Endothelial cell of umbilical vein (primary cell): ENCODE measurements around the gene OR4C16. TPM values are rescaled to one million over a fixed set of nuclear protein-coding genes. Genes with fewer than 3 reads are reported as not detected.

Experiments
- BruUV-seq: library from RNA; stranded (reverse); fragments of 400-500 nt; replicated peaks from 2 replicates; lab custom pipeline; 2021; lab: Mats Ljungman, UMichigan
- CTCF ChIA-PET: fragments of 300-600, 350-600 bp; sonication (Branson Sonifier 250); formaldehyde crosslinking; loops from one replicate; lab custom pipeline; 2021; ENCODE audit warnings: antibody characterized with exemption, inconsistent platforms; lab: Charles Lee
- POLR2A ChIA-PET: fragments of 300-600, 350-600 bp; sonication (Branson Sonifier 250); formaldehyde crosslinking; loops from one replicate; lab custom pipeline; 2021; ENCODE audit warnings: antibody characterized with exemption, inconsistent platforms; lab: Charles Lee
- DNase-seq: peaks from one replicate; pipeline ENCODE4 v3.0.0-alpha.2; 2011; ENCODE audit warnings: low read depth, low spot score
- FAIRE-seq: peaks from 2 replicates; lab custom pipeline; 2011; peaks lifted over from hg19 to GRCh38; lab: Jason Lieb, UNC
- H2AFZ ChIP-seq: 2 replicates; pipeline ENCODE4 v1.6.0; 2012; ENCODE audit warnings: low read depth, low read length, control low read depth, inconsistent platforms
- H3K27ac ChIP-seq: 2 replicates; pipeline ENCODE4 v1.5.1; 2011; ENCODE audit warnings: low read depth, mild to moderate bottlenecking, control low read depth, low read length, moderate library complexity; ENCODE audit not compliant: insufficient read depth
- H3K27me3 ChIP-seq, 2 experiments: 2 replicates each; pipeline versions ENCODE4 v1.6.0 to v1.6.1; 2011; ENCODE audit warnings: low read length in 2 of 2, mixed read lengths in 1 of 2; ENCODE audit not compliant: control insufficient read depth in 2 of 2, insufficient read depth in 2 of 2
- H3K36me3 ChIP-seq, 2 experiments: 2 replicates in 1 of 2; 3 replicates in 1 of 2; pipeline ENCODE4 v1.5.1; 2011; ENCODE audit warnings: low read length in 2 of 2, mild to moderate bottlenecking in 1 of 2, moderate library complexity in 1 of 2; ENCODE audit not compliant: control insufficient read depth in 2 of 2, insufficient read depth in 2 of 2; ENCODE audit errors: extremely low read depth in 1 of 2
- H3K4me1 ChIP-seq: 3 replicates; pipeline ENCODE4 v1.5.1; 2011; ENCODE audit warnings: mild to moderate bottlenecking, low read length; ENCODE audit not compliant: control insufficient read depth, insufficient read depth; ENCODE audit errors: extremely low read depth
- H3K4me2 ChIP-seq: 2 replicates; pipeline ENCODE4 v1.6.1; 2011; ENCODE audit warnings: low read length, control low read depth, mixed read lengths; ENCODE audit not compliant: insufficient read depth
- H3K4me3 ChIP-seq, 3 experiments: fragments of 200-600 bp in 1 of 3; sonication (generic), shearing (Covaris generic) in 1 of 3; replicated peaks in 1 of 3; 2 replicates each; pipeline ENCODE4 v1.5.1; 2011 to 2016; ENCODE audit warnings: control low read depth in 3 of 3, low read length in 3 of 3, mild to moderate bottlenecking in 2 of 3, inconsistent platforms in 1 of 3, low read depth in 1 of 3, moderate library complexity in 1 of 3; ENCODE audit not compliant: insufficient read depth in 1 of 3
- H3K79me2 ChIP-seq: 2 replicates; pipeline ENCODE4 v1.6.0; 2012; ENCODE audit warnings: low read length, inconsistent platforms; ENCODE audit not compliant: control insufficient read depth, insufficient read depth
- H3K9ac ChIP-seq: replicated peaks from 2 replicates; pipeline ENCODE3; 2011; ENCODE audit warnings: low read length, control low read depth; ENCODE audit not compliant: insufficient read depth; ENCODE audit errors: extremely low read depth
- H3K9me1 ChIP-seq: replicated peaks from 3 replicates; pipeline ENCODE4 v1.6.0; 2011; ENCODE audit warnings: mild to moderate bottlenecking, low read length; ENCODE audit not compliant: control insufficient read depth, insufficient read depth; ENCODE audit errors: extremely low read depth
- H3K9me3 ChIP-seq: replicated peaks from 2 replicates; pipeline ENCODE4 v1.5.1; 2012; ENCODE audit warnings: low read length, inconsistent platforms; ENCODE audit not compliant: control insufficient read depth, insufficient read depth
- H4K20me1 ChIP-seq: replicated peaks from 2 replicates; pipeline ENCODE3; 2011; ENCODE audit warnings: mild to moderate bottlenecking, low read length; ENCODE audit not compliant: control insufficient read depth, insufficient read depth; ENCODE audit errors: extremely low read depth
- EZH2 ChIP-seq: IDR thresholded peaks from 2 replicates; pipeline ENCODE4 v1.6.1; 2012; ENCODE audit warnings: borderline replicate concordance, low read depth, mild to moderate bottlenecking, moderate library complexity, low read length, inconsistent platforms; ENCODE audit not compliant: severe bottlenecking
- FOS ChIP-seq: IDR thresholded peaks from 2 replicates; pipeline ENCODE4 v1.6.1; 2011; ENCODE audit warnings: mild to moderate bottlenecking, low read length, moderate library complexity, borderline replicate concordance; ENCODE audit not compliant: insufficient read depth
- GATA2 ChIP-seq: IDR thresholded peaks from 2 replicates; pipeline ENCODE4 v1.7.0; 2011; ENCODE audit warnings: low read depth, mild to moderate bottlenecking, moderate library complexity, mixed read lengths, low read length; ENCODE audit not compliant: insufficient read length, insufficient read depth
- JUN ChIP-seq: IDR thresholded peaks from 2 replicates; pipeline ENCODE4 v1.6.1; 2011; ENCODE audit warnings: borderline replicate concordance, low read depth; ENCODE audit not compliant: insufficient read length, insufficient read depth
- MYC ChIP-seq: IDR thresholded peaks from one replicate; pipeline ENCODE4 v1.6.1; 2011; ENCODE audit warnings: mild to moderate bottlenecking, low read depth, low read length
- POLR2A ChIP-seq: IDR thresholded peaks from 2 replicates; pipeline ENCODE4 v1.6.1; 2012; ENCODE audit warnings: low read depth, mild to moderate bottlenecking, control low read depth, low read length
- POLR2AphosphoS5 ChIP-seq: IDR thresholded peaks from 2 replicates; pipeline ENCODE4 v1.6.1; 2012; ENCODE audit warnings: low read depth, mild to moderate bottlenecking, control low read depth, low read length, moderate library complexity; ENCODE audit not compliant: insufficient read depth
- dilution Hi-C: fragments of 300-500 bp; cut with MboI; formaldehyde crosslinking; loops from one replicate; pipeline ENCODE4 v1.15.0; 2019; ENCODE audit warnings: low sequenced_read_pairs; ENCODE audit not compliant: extremely low pct_ligation_motif_present
- intact Hi-C: fragments of 100-400 bp; cut with micrococcal nuclease; formaldehyde crosslinking; loops from one replicate; pipeline ENCODE4 v1.10.0; 2022
- polyA plus RNA-seq, 4 experiments: library from polyadenylated mRNA; depleted of rRNA in 3 of 4; stranded (reverse) in 3 of 4; unstranded in 1 of 4; fragments of >200 nt; gene quantifications; 2 replicates each; pipeline versions ENCODE4 v1.2.1 to v1.2.3, GENCODE V29; 2011 to 2012; ENCODE audit warnings: missing spikeins in 1 of 4
- total RNA-seq: library from RNA; stranded (reverse); gene quantifications from 2 replicates; pipeline ENCODE4 v1.2.3, GENCODE V29; 2021
- TF ChIP-seq, protein P1 (sequence below): IDR thresholded peaks from 2 replicates; pipeline ENCODE4 v1.6.1; 2011; ENCODE audit not compliant: insufficient read depth, insufficient read length
- TF ChIP-seq, protein P2 (sequence below), 2 donors: IDR thresholded peaks; 1 replicate in 1 of 2; 2 replicates in 1 of 2; pipeline ENCODE4 v1.5.1; 2011; ENCODE audit warnings: low read length in 2 of 2, mild to moderate bottlenecking in 2 of 2, moderate library complexity in 2 of 2, control low read depth in 1 of 2, inconsistent platforms in 1 of 2, low read depth in 1 of 2; ENCODE audit not compliant: insufficient read depth in 1 of 2; ENCODE audit errors: extremely low read depth in 1 of 2

Gene OR4C16
- total and polyA plus RNA-seq, 2 donors (not counting 3 experiments of a cell fraction or from before 2014, with no cell fraction given) = not detected

DNA sequence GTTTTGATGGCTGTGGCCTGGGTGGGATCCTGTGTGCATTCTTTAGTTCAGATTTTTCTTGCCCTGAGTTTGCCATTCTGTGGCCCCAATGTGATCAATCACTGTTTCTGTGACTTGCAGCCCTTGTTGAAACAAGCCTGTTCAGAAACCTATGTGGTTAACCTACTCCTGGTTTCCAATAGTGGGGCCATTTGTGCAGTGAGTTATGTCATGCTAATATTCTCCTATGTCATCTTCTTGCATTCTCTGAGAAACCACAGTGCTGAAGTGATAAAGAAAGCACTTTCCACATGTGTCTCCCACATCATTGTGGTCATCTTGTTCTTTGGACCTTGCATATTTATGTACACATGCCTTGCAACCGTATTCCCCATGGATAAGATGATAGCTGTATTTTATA, 620 bp downstream of the OR4C16 start:
- CTCF ChIA-PET = no interaction called here

More for the DNA sequence above, 620 bp downstream of the OR4C16 start:
- intact Hi-C loops (no loop called here), dilution Hi-C loops (no loop called here)
- Histone ChIP-seq H3K79me2 (no peaks in the 10 kb centered on the region), H3K4me1 (no peaks in the 10 kb centered on the region), H3K4me2 (no peak overlapping the region), H4K20me1 (no peaks in the 10 kb centered on the region), H3K27me3 (no peaks in the 10 kb centered on the region), H2AFZ (no peak overlapping the region), H3K9me1 (no peaks in the 10 kb centered on the region), H3K27ac (no peak overlapping the region), H3K36me3 (no peaks in the 10 kb centered on the region), H3K9me3 (peaks cover 2% of the 10 kb centered on the region), H3K4me3 (no peak overlapping the region), H3K9ac (no peak overlapping the region)
- POLR2A ChIA-PET = no interaction called here
- no peak for FAIRE-seq
- no peak for TF ChIP-seq FOS
- no peak for TF ChIP-seq MYC
- TF ChIP-seq JUN = no peak
- TF ChIP-seq POLR2A = no peak
- no peak for TF ChIP-seq EZH2
- TF ChIP-seq, protein P1, sequence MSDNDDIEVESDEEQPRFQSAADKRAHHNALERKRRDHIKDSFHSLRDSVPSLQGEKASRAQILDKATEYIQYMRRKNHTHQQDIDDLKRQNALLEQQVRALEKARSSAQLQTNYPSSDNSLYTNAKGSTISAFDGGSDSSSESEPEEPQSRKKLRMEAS = no peak
- TF ChIP-seq, protein P2, sequence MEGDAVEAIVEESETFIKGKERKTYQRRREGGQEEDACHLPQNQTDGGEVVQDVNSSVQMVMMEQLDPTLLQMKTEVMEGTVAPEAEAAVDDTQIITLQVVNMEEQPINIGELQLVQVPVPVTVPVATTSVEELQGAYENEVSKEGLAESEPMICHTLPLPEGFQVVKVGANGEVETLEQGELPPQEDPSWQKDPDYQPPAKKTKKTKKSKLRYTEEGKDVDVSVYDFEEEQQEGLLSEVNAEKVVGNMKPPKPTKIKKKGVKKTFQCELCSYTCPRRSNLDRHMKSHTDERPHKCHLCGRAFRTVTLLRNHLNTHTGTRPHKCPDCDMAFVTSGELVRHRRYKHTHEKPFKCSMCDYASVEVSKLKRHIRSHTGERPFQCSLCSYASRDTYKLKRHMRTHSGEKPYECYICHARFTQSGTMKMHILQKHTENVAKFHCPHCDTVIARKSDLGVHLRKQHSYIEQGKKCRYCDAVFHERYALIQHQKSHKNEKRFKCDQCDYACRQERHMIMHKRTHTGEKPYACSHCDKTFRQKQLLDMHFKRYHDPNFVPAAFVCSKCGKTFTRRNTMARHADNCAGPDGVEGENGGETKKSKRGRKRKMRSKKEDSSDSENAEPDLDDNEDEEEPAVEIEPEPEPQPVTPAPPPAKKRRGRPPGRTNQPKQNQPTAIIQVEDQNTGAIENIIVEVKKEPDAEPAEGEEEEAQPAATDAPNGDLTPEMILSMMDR (IDR thresholded peaks at IDR 0.05; ENCODE audit: extremely low read depth in 1 of 2, insufficient read depth in 1 of 2, low read depth in 1 of 2, low read length in 2 of 2) = no peak
- no peak for TF ChIP-seq POLR2AphosphoS5
- TF ChIP-seq GATA2 = no peak
- no TSS peak for BruUV-seq
- no peak for DNase-seq
